Heart right ventricle (tissue), 16 donors: ENCODE results near the gene KCNAB2. TPM values are rescaled to one million over a fixed set of nuclear protein-coding genes. Genes with fewer than 3 reads are reported as not detected.

ENCODE experiments used
- ATAC-seq, 8 donors: fragments of 200-7000 bp; cut with Tn5 transposase; one replicate each; pipeline ENCODE4 v1.9.1; 2020; ENCODE audit warnings: mild to moderate bottlenecking in 8 of 8, moderate library complexity in 8 of 8, moderate number of reproducible peaks in 1 of 8
- DNase-seq, 2 donors: peaks; one replicate each; pipeline ENCODE4 v3.0.0-alpha.2; 2020
- H3K27ac ChIP-seq, 10 donors: fragments of 200-600 bp; sonication (generic) in 2 of 10; one replicate each; pipeline versions ENCODE4 v1.5.0 to v1.8.0; 2020 to 2022; ENCODE audit warnings: mild to moderate bottlenecking in 3 of 10
- H3K27me3 ChIP-seq, 7 donors: fragments of 200-600 bp; one replicate each; pipeline ENCODE4 v1.8.0; 2021 to 2022; ENCODE audit warnings: mild to moderate bottlenecking in 2 of 7
- H3K36me3 ChIP-seq, 9 donors: fragments of 200-600 bp; sonication (generic) in 1 of 9; one replicate each; pipeline versions ENCODE4 v1.5.0 to v1.8.0; 2020 to 2022; ENCODE audit warnings: mild to moderate bottlenecking in 2 of 9
- H3K4me1 ChIP-seq, 9 donors: fragments of 200-600 bp; sonication (generic) in 1 of 9; one replicate each; pipeline versions ENCODE4 v1.5.0 to v1.8.0; 2020 to 2022; ENCODE audit warnings: mild to moderate bottlenecking in 4 of 9
- H3K4me3 ChIP-seq, 10 donors: fragments of 200-600 bp; sonication (generic) in 2 of 10; one replicate each; pipeline versions ENCODE4 v1.5.0 to v1.8.0; 2020 to 2022; ENCODE audit warnings: mild to moderate bottlenecking in 7 of 10, moderate library complexity in 2 of 10
- H3K9me3 ChIP-seq, 11 donors: fragments of 200-600 bp in 10 of 11; sonication (generic) in 2 of 11; one replicate each; pipeline versions ENCODE4 v1.5.0 to v1.8.0; 2013 to 2022; ENCODE audit warnings: mild to moderate bottlenecking in 2 of 11, control low read depth in 1 of 11, moderate library complexity in 1 of 11
- CTCF ChIP-seq, 9 donors: fragments of 200-600 bp; sonication (generic) in 2 of 9; IDR thresholded peaks; one replicate each; pipeline versions ENCODE4 v1.5.0 to v1.8.0; 2021 to 2022; ENCODE audit warnings: antibody characterized with exemption in 9 of 9, mild to moderate bottlenecking in 5 of 9, moderate library complexity in 1 of 9
- WGBS, 2 donors: extraction: QIAGEN DNeasy Blood & Tissue Kit; methylation state at CpG; one replicate each; pipeline ENCODE4 v1.1.7; 2013; ENCODE audit warnings: inconsistent platforms in 1 of 2; 5-methylcytosine and 5-hydroxymethylcytosine counted together
- intact Hi-C, 10 donors: fragments of 100-400 bp; cut with DNase I; formaldehyde crosslinking; loops; one replicate each; pipeline versions ENCODE4 v1.11.1 to v1.14.2; 2022
- polyA plus RNA-seq, 2 donors: library from polyadenylated mRNA; stranded (reverse); fragments of 200-250 nt; gene quantifications; one replicate each; pipeline ENCODE4 v1.2.3, GENCODE V29; 2013
- total RNA-seq, 10 donors: library from RNA; stranded (reverse); fragmentation: NEBNext Ultra II Directional in 3 of 10; extraction: Animal tissue kit (Norgen Biotek cat#: 25700) in 3 of 10; gene quantifications; one replicate each; pipeline versions ENCODE4 v1.2.1 to v1.2.4, GENCODE V29; 2021 to 2023
- donor health status: Arrhythmogenic right ventricular cardiomyopathy.
- donor health status: ischemic (EF 13 %, LVEDD 7.1; RV severe dilation, severe dysfunction).
- donor health status: healthy with polysubstance abuse.
- donor health status: DM: no; HTN: yes; CAD: no.
- donor health status: DM: no; HTN: no; CAD: no.
- donor health status: ischemic (EF 25% LVEDD 6.9; RV normal size, moderate dysfunction).
- donor health status: ischemic (EF 25% LVEDD 5.7; RV mildly dilated, moderate dysfunction).
- donor health status: healthy.
- donor health status: DM: yes; HTN: yes; CAD: no.
- donor health status: Ischemic cardiomyopathy.
- donor health status: ischemic (EF 35%, LVEDD 5.7; RV mildly dilated, moderate dysfunction).
- donor health status: nonischemic (EF 11% LVEDD 7.7; RV severe dilation, severe dysfunction).
- donor health status: DM: yes; HTN: yes; CAD: no.
- donor health status: PGD.
- donor health status: ischemic (EF 29% LVEDD 5.4; RV normal size, mild dysfunction).
- donor health status: nonischemic (EF 23%, LVEDD 6.1; RV moderate dilation, normal function).

KCNAB2 gene
- total and polyA plus RNA-seq, 12 donors: 4.7 to 41.5 (median 21.8) TPM

- peaks cover 0 to 18% (median 0%) of the 10 kb centered on the region in 11 donors for H3K9me3 ChIP-seq
- H3K36me3 ChIP-seq: no peaks in the 10 kb centered on the region
- no peak overlapping the region for H3K27ac ChIP-seq
- H3K4me3 ChIP-seq: no peak overlapping the region
- intact Hi-C loops: no loop called here
- DNase-seq (peak in 1 of 2 donors; percentile 1), ATAC-seq (no peak)
- peaks cover 0 to 22% (median 8%) of the 10 kb centered on the region in 7 donors for H3K27me3 ChIP-seq
- WGBS, 2 donors: 88 to 91% methylated on average over 15 of the region's 15 CpGs
- no peaks in the 10 kb centered on the region for H3K4me1 ChIP-seq
- TF ChIP-seq CTCF (IDR thresholded peaks at IDR 0.05): no peak
Measured at GRCh38 chr1:6133146-6133895, 87.6 kb downstream of the KCNAB2 start.

GRCh38 chr1:6134206-6134605, 88.5 kb downstream of the KCNAB2 start:
- Histone ChIP-seq H3K9me3 (peaks cover 0 to 18% (median 0%) of the 10 kb centered on the region in 11 donors), H3K27me3 (peaks cover 0 to 21% (median 5%) of the 10 kb centered on the region in 7 donors), H3K36me3 (no peaks in the 10 kb centered on the region), H3K27ac (no peak overlapping the region), H3K4me3 (no peak overlapping the region), H3K4me1 (no peaks in the 10 kb centered on the region)
- no peak for ATAC-seq
- intact Hi-C loops: no loop called here
- WGBS, 2 donors: 90 to 96% methylated on average over 11 of the region's 11 CpGs
- TF ChIP-seq CTCF (IDR thresholded peaks at IDR 0.05): no peak
- peak in 1 of 2 donors; percentile 5 for DNase-seq

GRCh38 chr1:6134741-6135510, 89.2 kb downstream of the KCNAB2 start:
- Histone ChIP-seq H3K4me3 (no peak overlapping the region), H3K4me1 (no peaks in the 10 kb centered on the region), H3K36me3 (no peaks in the 10 kb centered on the region), H3K27ac (no peak overlapping the region), H3K9me3 (peaks cover 0 to 18% (median 0%) of the 10 kb centered on the region in 11 donors), H3K27me3 (peaks cover 0 to 21% (median 5%) of the 10 kb centered on the region in 7 donors)
- intact Hi-C loops: no loop called here
- DNase-seq (peak in 1 of 2 donors; percentile 3), ATAC-seq (no peak)
- TF ChIP-seq CTCF (IDR thresholded peaks at IDR 0.05): no peak
- WGBS, 2 donors: 81 to 83% methylated on average over 22 of the region's 22 CpGs

GRCh38 chr1:6136516-6137220, 91.0 kb downstream of the KCNAB2 start:
- H3K27me3 ChIP-seq: peaks cover 0 to 21% (median 5%) of the 10 kb centered on the region in 7 donors
- no peaks in the 10 kb centered on the region for H3K36me3 ChIP-seq
- DNase-seq (peak in 1 of 2 donors; percentile 0), ATAC-seq (no peak)
- intact Hi-C loops: no loop called here
- H3K4me1 ChIP-seq: no peaks in the 10 kb centered on the region
- H3K9me3 ChIP-seq: peaks cover 0 to 15% (median 0%) of the 10 kb centered on the region in 11 donors
- TF ChIP-seq CTCF (IDR thresholded peaks at IDR 0.05): no peak
- no peak overlapping the region for H3K4me3 ChIP-seq
- 82 to 86% methylated on average over 16 of the region's 16 CpGs for WGBS, 2 donors
- no peak overlapping the region for H3K27ac ChIP-seq
